GM12878 (cell line): ENCODE data around the gene CFAP141. TPM values are rescaled to one million over a fixed set of nuclear protein-coding genes. Genes with fewer than 3 reads are reported as not detected.

Experiments used
- ATAC-seq: fragments of 200-7000 bp; cut with Tn5 transposase; 3 replicates; pipeline ENCODE4 v1.9.1; 2020; ENCODE audit warnings: mild to moderate bottlenecking, moderate library complexity
- BruUV-seq: library from RNA; stranded (reverse); fragments of 400-500 nt; replicated peaks from 2 replicates; lab custom pipeline; 2021; lab: Mats Ljungman, UMichigan
- CTCF ChIA-PET: fragments of 300-600 bp; sonication (Branson Sonifier 250); formaldehyde crosslinking; extraction: SDS; loops from one replicate; lab custom pipeline; 2021; ENCODE audit warnings: inconsistent platforms; lab: Yijun Ruan, JAX
- POLR2A ChIA-PET: fragments of 350-600 bp; formaldehyde crosslinking; extraction: SDS; loops from one replicate; lab custom pipeline; 2021; ENCODE audit warnings: inconsistent platforms; lab: Charles Lee
- RAD21 ChIA-PET: fragments of 300-600 bp; sonication (Branson Sonifier 250); formaldehyde crosslinking; loops from one replicate; lab custom pipeline; 2023; ENCODE audit warnings: antibody characterized with exemption; ENCODE audit not compliant: unreplicated experiment; lab: Charles Lee
- SMC1A ChIA-PET: fragments of 300-600 bp; sonication (Branson Sonifier 250); formaldehyde crosslinking; loops from one replicate; lab custom pipeline; 2023; ENCODE audit not compliant: unreplicated experiment, uncharacterized antibody; lab: Charles Lee
- DNase-seq: peaks from one replicate; pipeline ENCODE4 v3.0.0-alpha.2; 2011; ENCODE audit warnings: low read depth, low spot score
- FAIRE-seq: peaks from 3 replicates; lab custom pipeline; 2011; peaks lifted over from hg19 to GRCh38; lab: Jason Lieb, UNC
- H2AFZ ChIP-seq: 2 replicates; pipeline ENCODE4 v1.6.0; 2011; ENCODE audit warnings: low read depth, low read length, control low read depth; ENCODE audit not compliant: control insufficient read depth
- H3K27ac ChIP-seq: 2 replicates; pipeline ENCODE4 v1.5.1; 2011; ENCODE audit warnings: control low read depth; ENCODE audit not compliant: control insufficient read depth, insufficient read depth
- H3K27me3 ChIP-seq, 2 experiments: replicated peaks in 1 of 2; 2 replicates each; pipeline versions ENCODE4 v1.6.0 to v1.6.1; 2011; ENCODE audit warnings: low read length in 1 of 2; ENCODE audit not compliant: control insufficient read depth in 2 of 2, insufficient read depth in 2 of 2
- H3K36me3 ChIP-seq, 2 experiments: 2 replicates each; pipeline ENCODE4 v1.5.1; 2011; ENCODE audit warnings: low read length in 1 of 2; ENCODE audit not compliant: control insufficient read depth in 2 of 2, insufficient read depth in 2 of 2
- H3K4me1 ChIP-seq: 2 replicates; pipeline ENCODE4 v1.6.1; 2011; ENCODE audit warnings: mild to moderate bottlenecking, low read length, moderate library complexity, mixed read lengths; ENCODE audit not compliant: control insufficient read depth, insufficient read depth
- H3K4me2 ChIP-seq: 2 replicates; pipeline ENCODE4 v1.6.0; 2011; ENCODE audit warnings: control low read depth; ENCODE audit not compliant: control insufficient read depth, insufficient read depth
- H3K4me3 ChIP-seq: fragments of 200-600 bp; sonication (generic); 2 replicates; pipeline ENCODE4 v1.5.1; 2016
- H3K79me2 ChIP-seq: 2 replicates; pipeline ENCODE4 v1.6.0; 2011; ENCODE audit warnings: low read length; ENCODE audit not compliant: control insufficient read depth, insufficient read depth
- H3K9ac ChIP-seq: 2 replicates; pipeline ENCODE4 v1.8.0; 2011; ENCODE audit warnings: low read length, control low read depth, mixed read lengths; ENCODE audit not compliant: control insufficient read depth, insufficient read depth
- H3K9me3 ChIP-seq: replicated peaks from 3 replicates; pipeline ENCODE4 v1.5.1; 2011; ENCODE audit warnings: mild to moderate bottlenecking, low read length; ENCODE audit not compliant: control insufficient read depth, insufficient read depth
- H4K20me1 ChIP-seq: 2 replicates; pipeline ENCODE4 v1.6.0; 2011; ENCODE audit not compliant: control insufficient read depth, insufficient read depth
- BCL11A ChIP-seq: IDR thresholded peaks from 2 replicates; pipeline ENCODE4 v1.6.1; 2011; ENCODE audit warnings: low read depth, low read length
- EGR1 ChIP-seq, 2 experiments: IDR thresholded peaks; 1 replicate in 1 of 2; 2 replicates in 1 of 2; pipeline ENCODE4 v1.6.1; 2011 to 2012; ENCODE audit warnings: low read depth in 2 of 2, low read length in 2 of 2, borderline replicate concordance in 1 of 2, mild to moderate bottlenecking in 1 of 2, moderate library complexity in 1 of 2
- GATAD2B ChIP-seq: fragments of 450-650 bp; conservative IDR thresholded peaks from 2 replicates; pipeline ENCODE4 v1.6.1; 2017; ENCODE audit warnings: low read depth, mild to moderate bottlenecking, moderate library complexity
- POLR2AphosphoS5 ChIP-seq: IDR thresholded peaks from 2 replicates; pipeline ENCODE4 v1.6.1; 2011; ENCODE audit warnings: mild to moderate bottlenecking, low read length, inconsistent platforms
- ZNF24 ChIP-seq: fragments of 450-650 bp; IDR thresholded peaks from 2 replicates; pipeline ENCODE4 v1.6.1; 2017; ENCODE audit warnings: antibody characterized with exemption, mild to moderate bottlenecking
- WGBS: methylation state at CpG from one replicate; pipeline ENCODE4 v1.1.6; 2016; ENCODE audit warnings: low lambda C conversion rate; ENCODE audit not compliant: insufficient replicate concordance, insufficient coverage; ENCODE audit errors: missing lambda C conversion rate; 5-methylcytosine and 5-hydroxymethylcytosine counted together
- in situ Hi-C: fragments of 300-500 bp; cut with MboI; formaldehyde crosslinking; loops from 9 replicates; pipeline ENCODE4 v1.14.3; 2018; ENCODE audit warnings: mixed read lengths
- intact Hi-C: fragments of 100-400 bp; cut with micrococcal nuclease; formaldehyde crosslinking; loops from one replicate; pipeline ENCODE4 v1.14.2; 2022; ENCODE audit not compliant: unreplicated experiment
- polyA plus RNA-seq, 11 experiments: library from polyadenylated mRNA; depleted of rRNA in 4 of 11; unstranded in 6 of 11; stranded (reverse) in 5 of 11; fragments of >200 nt; fragmentation: Nextera tagmentation in 4 of 11; fragmentation: Illumina TruSeq in 1 of 11; extraction: Ambion mirVana in 4 of 11; extraction: Trizol in 1 of 11; gene quantifications; 1 replicate in 1 of 11; 2 replicates in 10 of 11; pipeline versions ENCODE4 v1.2.1 to v1.2.3, GENCODE V29; 2011 to 2016; ENCODE audit warnings: inconsistent platforms in 2 of 11, missing spikeins in 2 of 11, low read depth in 1 of 11
- total RNA-seq, 4 experiments: library from RNA; depleted of rRNA in 3 of 4; stranded (reverse); fragments of >200 nt in 3 of 4; fragmentation: Illumina TruSeq in 1 of 4; extraction: Trizol in 1 of 4; gene quantifications; 2 replicates each; pipeline versions ENCODE4 v1.2.1 to v1.2.3, GENCODE V29; 2013 to 2021
- TF ChIP-seq, protein P1 (sequence below): fragments of 450-650 bp; IDR thresholded peaks from 2 replicates; pipeline ENCODE4 v1.6.1; 2016; ENCODE audit warnings: mild to moderate bottlenecking
- TF ChIP-seq, protein P2 (sequence below): fragments of 450-650 bp; IDR thresholded peaks from 2 replicates; pipeline ENCODE4 v1.6.1; 2017; ENCODE audit warnings: mild to moderate bottlenecking, moderate library complexity
- TF ChIP-seq, protein P3 (sequence below): fragments of 450-650 bp; IDR thresholded peaks from 2 replicates; pipeline ENCODE4 v1.6.1; 2017; ENCODE audit warnings: antibody characterized with exemption, mild to moderate bottlenecking, moderate library complexity
- TF ChIP-seq, protein P4 (sequence below): fragments of 450-650 bp; IDR thresholded peaks from 2 replicates; pipeline ENCODE4 v1.6.1; 2016; ENCODE audit warnings: mild to moderate bottlenecking

The CFAP141 gene
- total and polyA plus RNA-seq, 10 of the 15 experiments (the other 5 are each of a cell fraction or from before 2014, with no cell fraction given) = not detected

DNA sequence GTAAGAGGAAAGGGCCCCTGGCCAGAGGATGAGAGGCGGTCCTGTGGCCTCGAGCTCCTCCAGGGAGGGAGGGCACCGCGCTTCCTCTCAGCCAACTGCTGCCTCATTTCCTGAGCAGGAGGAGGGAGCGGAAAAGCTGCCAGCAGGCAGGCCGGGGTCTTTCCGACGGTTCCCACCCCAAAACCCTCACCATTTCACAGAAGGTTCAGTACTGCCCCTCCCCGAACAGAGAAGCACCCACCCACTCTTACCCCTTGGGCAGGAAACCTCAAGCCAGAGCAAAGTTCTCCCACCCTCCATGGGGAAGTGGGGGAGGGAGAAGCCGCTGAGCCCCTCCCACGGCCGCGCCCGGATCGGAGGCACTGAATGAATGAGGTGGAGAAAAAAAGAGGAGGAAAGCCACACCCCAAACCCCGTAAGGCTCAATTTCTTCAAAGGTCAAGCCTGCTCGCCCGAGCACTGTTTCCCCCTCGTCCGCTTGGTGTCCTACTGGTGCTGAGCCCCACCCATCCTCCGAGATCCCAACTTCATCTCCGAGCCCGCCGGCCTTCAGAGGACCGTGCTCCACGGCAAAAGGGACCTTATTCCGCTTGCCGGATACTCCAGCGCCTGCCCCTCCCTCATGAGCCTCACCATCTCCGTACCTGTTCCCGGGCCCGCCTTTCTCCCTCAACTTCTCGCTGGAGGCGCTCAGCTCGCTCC lies 23.6 kb downstream of the CFAP141 start (continued):
- TF ChIP-seq, protein P1, sequence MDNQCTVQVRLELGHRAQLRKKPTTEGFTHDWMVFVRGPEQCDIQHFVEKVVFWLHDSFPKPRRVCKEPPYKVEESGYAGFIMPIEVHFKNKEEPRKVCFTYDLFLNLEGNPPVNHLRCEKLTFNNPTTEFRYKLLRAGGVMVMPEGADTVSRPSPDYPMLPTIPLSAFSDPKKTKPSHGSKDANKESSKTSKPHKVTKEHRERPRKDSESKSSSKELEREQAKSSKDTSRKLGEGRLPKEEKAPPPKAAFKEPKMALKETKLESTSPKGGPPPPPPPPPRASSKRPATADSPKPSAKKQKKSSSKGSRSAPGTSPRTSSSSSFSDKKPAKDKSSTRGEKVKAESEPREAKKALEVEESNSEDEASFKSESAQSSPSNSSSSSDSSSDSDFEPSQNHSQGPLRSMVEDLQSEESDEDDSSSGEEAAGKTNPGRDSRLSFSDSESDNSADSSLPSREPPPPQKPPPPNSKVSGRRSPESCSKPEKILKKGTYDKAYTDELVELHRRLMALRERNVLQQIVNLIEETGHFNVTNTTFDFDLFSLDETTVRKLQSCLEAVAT = peak; percentile 80; the same call in 1 of the 2 replicates
- TF ChIP-seq ZNF24 (peak; percentile 41; the same call in 1 of the 2 replicates), EGR1 (IDR thresholded peaks at IDR 0.05; ENCODE audit: borderline replicate concordance in 1 of 2, low read depth in 2 of 2, low read length in 2 of 2) (peak in 1 of 2 experiments; percentile 59; a peak in 1 of 3 replicates)

DNA sequence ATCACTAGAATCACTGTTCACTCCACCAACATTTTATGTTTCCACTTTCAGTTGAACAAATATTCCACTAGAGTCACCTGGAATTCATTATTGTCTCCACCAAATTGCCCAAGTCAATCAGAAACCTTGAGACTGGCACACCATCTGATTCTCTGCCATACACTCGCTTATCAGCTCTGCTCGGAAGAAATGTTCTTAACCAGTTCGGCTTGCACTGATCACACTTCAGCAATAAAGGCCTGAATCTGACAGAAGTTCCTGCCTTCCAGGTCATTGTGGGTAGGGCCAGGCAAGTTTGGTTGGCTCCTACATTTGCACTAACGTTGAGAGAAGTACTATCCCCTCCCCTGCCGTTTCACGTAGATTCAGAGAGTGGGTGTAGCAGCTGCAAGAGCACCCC lies 24.2 kb downstream of the CFAP141 start:
- ChIA-PET POLR2A (interaction anchor here (0.5 to 3.9 kb wide), 12 partner anchors 15 to 486 kb away, joined by 3 to 20 read pairs (median 5); partner anchors contain the start of genes RPS27 and UBAP2L), SMC1A (interaction anchor here (0.7 to 4.1 kb wide), 3 partner anchors 24 to 191 kb away, joined by 3 to 22 read pairs (median 3); no protein-coding TSS in a partner anchor), RAD21 (interaction anchor here (1.4 to 3.3 kb wide), 2 partner anchors 23 to 153 kb away, joined by 6 to 30 read pairs; no protein-coding TSS in a partner anchor), CTCF (interaction anchor here (0.8 to 1.9 kb wide), 6 partner anchors 18 to 903 kb away, joined by 3 to 12 read pairs (median 4); no protein-coding TSS in a partner anchor)
- in situ Hi-C loops = loop anchor here (10.0 kb wide), 1 partner anchor 153 kb away; no protein-coding TSS in a partner anchor
- Histone ChIP-seq H3K79me2 (peaks cover 61% of the 10 kb centered on the region), H3K4me2 (peak overlapping the region; percentile 91), H3K4me1 (peaks cover 14% of the 10 kb centered on the region), H3K9ac (peak overlapping the region; percentile 96), H2AFZ (no peak overlapping the region), H3K4me3 (peak overlapping the region; percentile 99), H4K20me1 (peaks cover 36% of the 10 kb centered on the region), H3K36me3 (peaks cover 0 to 20% of the 10 kb centered on the region in 2 experiments; a peak in 2 of 4 replicates), H3K27ac (peak overlapping the region; percentile 94), H3K27me3 (no peaks in the 10 kb centered on the region), H3K9me3 (no peaks in the 10 kb centered on the region)
- intact Hi-C loops = loop anchor here (2.0 to 5.0 kb wide), 2 partner anchors 39 to 190 kb away; partner anchors contain the start of genes RPS27 and UBAP2L
- ATAC-seq (no peak), DNase-seq (no peak), FAIRE-seq (peak; percentile 89)
- 2% methylated on average over 6 of the region's 6 CpGs for WGBS
- no TSS peak for BruUV-seq
- TF ChIP-seq EGR1 (IDR thresholded peaks at IDR 0.05; ENCODE audit: borderline replicate concordance in 1 of 2, low read depth in 2 of 2, low read length in 2 of 2) (peak in 1 of 2 experiments; percentile 74; a peak in 2 of 3 replicates), BCL11A (0 out of 2 replicates have a peak, but pooled peaks have one; percentile 19), GATAD2B (0 out of 2 replicates have a peak, but pooled peaks have one; percentile 28), POLR2AphosphoS5 (peak; percentile 44; the same call in 1 of the 2 replicates)
- TF ChIP-seq, protein P2, sequence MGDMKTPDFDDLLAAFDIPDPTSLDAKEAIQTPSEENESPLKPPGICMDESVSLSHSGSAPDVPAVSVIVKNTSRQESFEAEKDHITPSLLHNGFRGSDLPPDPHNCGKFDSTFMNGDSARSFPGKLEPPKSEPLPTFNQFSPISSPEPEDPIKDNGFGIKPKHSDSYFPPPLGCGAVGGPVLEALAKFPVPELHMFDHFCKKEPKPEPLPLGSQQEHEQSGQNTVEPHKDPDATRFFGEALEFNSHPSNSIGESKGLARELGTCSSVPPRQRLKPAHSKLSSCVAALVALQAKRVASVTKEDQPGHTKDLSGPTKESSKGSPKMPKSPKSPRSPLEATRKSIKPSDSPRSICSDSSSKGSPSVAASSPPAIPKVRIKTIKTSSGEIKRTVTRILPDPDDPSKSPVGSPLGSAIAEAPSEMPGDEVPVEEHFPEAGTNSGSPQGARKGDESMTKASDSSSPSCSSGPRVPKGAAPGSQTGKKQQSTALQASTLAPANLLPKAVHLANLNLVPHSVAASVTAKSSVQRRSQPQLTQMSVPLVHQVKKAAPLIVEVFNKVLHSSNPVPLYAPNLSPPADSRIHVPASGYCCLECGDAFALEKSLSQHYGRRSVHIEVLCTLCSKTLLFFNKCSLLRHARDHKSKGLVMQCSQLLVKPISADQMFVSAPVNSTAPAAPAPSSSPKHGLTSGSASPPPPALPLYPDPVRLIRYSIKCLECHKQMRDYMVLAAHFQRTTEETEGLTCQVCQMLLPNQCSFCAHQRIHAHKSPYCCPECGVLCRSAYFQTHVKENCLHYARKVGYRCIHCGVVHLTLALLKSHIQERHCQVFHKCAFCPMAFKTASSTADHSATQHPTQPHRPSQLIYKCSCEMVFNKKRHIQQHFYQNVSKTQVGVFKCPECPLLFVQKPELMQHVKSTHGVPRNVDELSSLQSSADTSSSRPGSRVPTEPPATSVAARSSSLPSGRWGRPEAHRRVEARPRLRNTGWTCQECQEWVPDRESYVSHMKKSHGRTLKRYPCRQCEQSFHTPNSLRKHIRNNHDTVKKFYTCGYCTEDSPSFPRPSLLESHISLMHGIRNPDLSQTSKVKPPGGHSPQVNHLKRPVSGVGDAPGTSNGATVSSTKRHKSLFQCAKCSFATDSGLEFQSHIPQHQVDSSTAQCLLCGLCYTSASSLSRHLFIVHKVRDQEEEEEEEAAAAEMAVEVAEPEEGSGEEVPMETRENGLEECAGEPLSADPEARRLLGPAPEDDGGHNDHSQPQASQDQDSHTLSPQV = no peak
- TF ChIP-seq, protein P3, sequence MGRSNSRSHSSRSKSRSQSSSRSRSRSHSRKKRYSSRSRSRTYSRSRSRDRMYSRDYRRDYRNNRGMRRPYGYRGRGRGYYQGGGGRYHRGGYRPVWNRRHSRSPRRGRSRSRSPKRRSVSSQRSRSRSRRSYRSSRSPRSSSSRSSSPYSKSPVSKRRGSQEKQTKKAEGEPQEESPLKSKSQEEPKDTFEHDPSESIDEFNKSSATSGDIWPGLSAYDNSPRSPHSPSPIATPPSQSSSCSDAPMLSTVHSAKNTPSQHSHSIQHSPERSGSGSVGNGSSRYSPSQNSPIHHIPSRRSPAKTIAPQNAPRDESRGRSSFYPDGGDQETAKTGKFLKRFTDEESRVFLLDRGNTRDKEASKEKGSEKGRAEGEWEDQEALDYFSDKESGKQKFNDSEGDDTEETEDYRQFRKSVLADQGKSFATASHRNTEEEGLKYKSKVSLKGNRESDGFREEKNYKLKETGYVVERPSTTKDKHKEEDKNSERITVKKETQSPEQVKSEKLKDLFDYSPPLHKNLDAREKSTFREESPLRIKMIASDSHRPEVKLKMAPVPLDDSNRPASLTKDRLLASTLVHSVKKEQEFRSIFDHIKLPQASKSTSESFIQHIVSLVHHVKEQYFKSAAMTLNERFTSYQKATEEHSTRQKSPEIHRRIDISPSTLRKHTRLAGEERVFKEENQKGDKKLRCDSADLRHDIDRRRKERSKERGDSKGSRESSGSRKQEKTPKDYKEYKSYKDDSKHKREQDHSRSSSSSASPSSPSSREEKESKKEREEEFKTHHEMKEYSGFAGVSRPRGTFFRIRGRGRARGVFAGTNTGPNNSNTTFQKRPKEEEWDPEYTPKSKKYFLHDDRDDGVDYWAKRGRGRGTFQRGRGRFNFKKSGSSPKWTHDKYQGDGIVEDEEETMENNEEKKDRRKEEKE = no peak
- TF ChIP-seq, protein P4, sequence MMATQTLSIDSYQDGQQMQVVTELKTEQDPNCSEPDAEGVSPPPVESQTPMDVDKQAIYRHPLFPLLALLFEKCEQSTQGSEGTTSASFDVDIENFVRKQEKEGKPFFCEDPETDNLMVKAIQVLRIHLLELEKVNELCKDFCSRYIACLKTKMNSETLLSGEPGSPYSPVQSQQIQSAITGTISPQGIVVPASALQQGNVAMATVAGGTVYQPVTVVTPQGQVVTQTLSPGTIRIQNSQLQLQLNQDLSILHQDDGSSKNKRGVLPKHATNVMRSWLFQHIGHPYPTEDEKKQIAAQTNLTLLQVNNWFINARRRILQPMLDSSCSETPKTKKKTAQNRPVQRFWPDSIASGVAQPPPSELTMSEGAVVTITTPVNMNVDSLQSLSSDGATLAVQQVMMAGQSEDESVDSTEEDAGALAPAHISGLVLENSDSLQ = peak; percentile 25; the same call in 1 of the 2 replicates
